MM.1S (cell line): ENCODE data around the gene TNIP1.
A peak's percentile ranks its signal among the peaks of the same experiment; 100 is the strongest.

Source experiments
- DNase-seq: peaks from one replicate; pipeline ENCODE4 v3.0.0-alpha.2; 2015
- H2AFZ ChIP-seq: fragments of 300-600 bp; sonication (generic); 2 replicates; pipeline ENCODE4 v1.6.0; 2016; ENCODE audit warnings: antibody characterized with exemption, low read length
- H3F3A ChIP-seq: fragments of 300-600 bp; sonication (generic); 2 replicates; pipeline ENCODE4 v1.6.1; 2016; ENCODE audit warnings: mild to moderate bottlenecking, antibody characterized with exemption, low read length, moderate library complexity, mixed read lengths; ENCODE audit not compliant: insufficient read depth
- H3K27ac ChIP-seq: fragments of 300-600 bp; sonication (generic); 2 replicates; pipeline ENCODE4 v1.5.1; 2016; ENCODE audit warnings: mild to moderate bottlenecking, low read length
- H3K27me3 ChIP-seq: fragments of 300-600 bp; sonication (generic); replicated peaks from 2 replicates; pipeline ENCODE4 v1.6.0; 2016; ENCODE audit warnings: low read length; ENCODE audit not compliant: insufficient read depth
- H3K36me3 ChIP-seq: fragments of 300-600 bp; sonication (generic); replicated peaks from 2 replicates; pipeline ENCODE4 v1.6.1; 2016; ENCODE audit warnings: mild to moderate bottlenecking, low read length, mixed read lengths; ENCODE audit not compliant: insufficient read depth
- H3K4me1 ChIP-seq: fragments of 300-600 bp; sonication (generic); 2 replicates; pipeline ENCODE4 v1.6.1; 2016; ENCODE audit warnings: low read length, mixed read lengths
- H3K4me2 ChIP-seq: fragments of 300-600 bp; sonication (generic); 2 replicates; pipeline ENCODE4 v1.6.0; 2016; ENCODE audit warnings: low read depth, low read length
- H3K4me3 ChIP-seq: fragments of 300-600 bp; sonication (generic); 2 replicates; pipeline ENCODE4 v1.5.1; 2016; ENCODE audit warnings: low read length, mixed read lengths
- H3K79me2 ChIP-seq: fragments of 300-600 bp; sonication (generic); 2 replicates; pipeline ENCODE4 v1.6.1; 2016; ENCODE audit warnings: mixed run types, low read length, mixed read lengths
- H3K9ac ChIP-seq: fragments of 300-600 bp; sonication (generic); 2 replicates; pipeline ENCODE4 v1.6.1; 2016; ENCODE audit warnings: low read length, mixed read lengths
- H3K9me2 ChIP-seq: fragments of 300-600 bp; sonication (generic); replicated peaks from 2 replicates; pipeline ENCODE4 v1.6.1; 2016; ENCODE audit warnings: mild to moderate bottlenecking, low read length, mixed read lengths; ENCODE audit not compliant: insufficient read depth
- H3K9me3 ChIP-seq: fragments of 300-600 bp; sonication (generic); replicated peaks from 2 replicates; pipeline ENCODE4 v1.6.1; 2016; ENCODE audit warnings: mild to moderate bottlenecking, low read length, mixed read lengths; ENCODE audit not compliant: insufficient read depth
- H4K20me1 ChIP-seq: fragments of 300-600 bp; sonication (generic); 2 replicates; pipeline ENCODE4 v1.6.1; 2016; ENCODE audit warnings: mild to moderate bottlenecking, low read length, moderate library complexity, mixed read lengths; ENCODE audit not compliant: insufficient read depth
- CTCF ChIP-seq: fragments of 300-600 bp; sonication (generic); IDR thresholded peaks from 2 replicates; pipeline ENCODE4 v1.5.1; 2016; ENCODE audit warnings: antibody characterized with exemption, low read length, mixed read lengths
- EZH2 ChIP-seq: fragments of 300-600 bp; sonication (generic); optimal IDR thresholded peaks from 2 replicates; pipeline ENCODE3; 2017; ENCODE audit warnings: low read depth, mild to moderate bottlenecking, antibody characterized with exemption, low read length, mixed read lengths
- EZH2phosphoT487 ChIP-seq: fragments of 300-600 bp; sonication (generic); IDR thresholded peaks from 2 replicates; pipeline ENCODE4 v1.6.1; 2018; ENCODE audit warnings: antibody characterized with exemption, low read length

Gene TNIP1

DNA sequence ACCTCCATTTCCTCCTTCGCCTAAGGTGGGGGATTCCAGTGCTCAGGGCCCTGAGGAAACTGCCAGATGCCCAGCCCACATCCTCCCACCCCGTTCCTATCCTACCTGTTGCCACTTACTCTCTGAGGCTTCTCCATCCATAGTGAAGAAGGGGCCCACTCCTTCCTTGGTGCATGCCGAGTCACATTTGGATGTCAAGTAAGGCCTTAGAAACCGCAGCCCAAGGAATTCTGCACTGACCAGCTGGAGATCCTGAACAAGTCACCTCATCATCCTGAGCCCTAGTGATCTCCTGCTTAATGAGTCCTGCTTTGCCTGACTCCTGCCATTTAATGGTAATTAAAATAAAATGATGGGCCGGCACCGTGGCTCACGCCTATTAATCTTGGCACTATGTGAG, 6.7 kb upstream of the TNIP1 start:
- peak overlapping the region; percentile 47; the same call in 1 of the 2 replicates for H3K9ac ChIP-seq
- peak overlapping the region; percentile 61; the same call in 1 of the 2 replicates for H2AFZ ChIP-seq

GRCh38 chr5:151086905-151087360, 6.1 kb upstream of the TNIP1 start:
- H3K4me3 ChIP-seq: peak overlapping the region; percentile 49
- H3K4me1 ChIP-seq: peaks cover 45% of the 10 kb centered on the region
- peaks cover 9% of the 10 kb centered on the region for H3K79me2 ChIP-seq
- H3K9ac ChIP-seq: peak overlapping the region; percentile 47
- H3K9me3 ChIP-seq: no peaks in the 10 kb centered on the region
- no peak overlapping the region for H3K27ac ChIP-seq
- no peaks in the 10 kb centered on the region for H4K20me1 ChIP-seq
- peaks cover 21% of the 10 kb centered on the region for H3F3A ChIP-seq
- peak; percentile 62 for DNase-seq
- no peaks in the 10 kb centered on the region for H3K27me3 ChIP-seq
- no peaks in the 10 kb centered on the region for H3K36me3 ChIP-seq
- H3K4me2 ChIP-seq: peak overlapping the region; percentile 78
- no peaks in the 10 kb centered on the region for H3K9me2 ChIP-seq
- no peak for TF ChIP-seq EZH2
- no peak for TF ChIP-seq CTCF
- TF ChIP-seq EZH2phosphoT487: no peak
- H2AFZ ChIP-seq: peak overlapping the region; percentile 61; the same call in 1 of the 2 replicates

More for the DNA sequence above, 6.7 kb upstream of the TNIP1 start:
- Histone ChIP-seq H3F3A (peaks cover 16% of the 10 kb centered on the region), H3K27me3 (no peaks in the 10 kb centered on the region), H3K4me1 (peaks cover 40% of the 10 kb centered on the region), H3K4me2 (peak overlapping the region; percentile 78; the same call in 1 of the 2 replicates), H3K27ac (no peak overlapping the region), H4K20me1 (no peaks in the 10 kb centered on the region), H3K4me3 (no peak overlapping the region), H3K9me2 (no peaks in the 10 kb centered on the region), H3K79me2 (peaks cover 4% of the 10 kb centered on the region), H3K36me3 (no peaks in the 10 kb centered on the region), H3K9me3 (no peaks in the 10 kb centered on the region)
- no peak for DNase-seq
- no peak for TF ChIP-seq EZH2phosphoT487

DNA sequence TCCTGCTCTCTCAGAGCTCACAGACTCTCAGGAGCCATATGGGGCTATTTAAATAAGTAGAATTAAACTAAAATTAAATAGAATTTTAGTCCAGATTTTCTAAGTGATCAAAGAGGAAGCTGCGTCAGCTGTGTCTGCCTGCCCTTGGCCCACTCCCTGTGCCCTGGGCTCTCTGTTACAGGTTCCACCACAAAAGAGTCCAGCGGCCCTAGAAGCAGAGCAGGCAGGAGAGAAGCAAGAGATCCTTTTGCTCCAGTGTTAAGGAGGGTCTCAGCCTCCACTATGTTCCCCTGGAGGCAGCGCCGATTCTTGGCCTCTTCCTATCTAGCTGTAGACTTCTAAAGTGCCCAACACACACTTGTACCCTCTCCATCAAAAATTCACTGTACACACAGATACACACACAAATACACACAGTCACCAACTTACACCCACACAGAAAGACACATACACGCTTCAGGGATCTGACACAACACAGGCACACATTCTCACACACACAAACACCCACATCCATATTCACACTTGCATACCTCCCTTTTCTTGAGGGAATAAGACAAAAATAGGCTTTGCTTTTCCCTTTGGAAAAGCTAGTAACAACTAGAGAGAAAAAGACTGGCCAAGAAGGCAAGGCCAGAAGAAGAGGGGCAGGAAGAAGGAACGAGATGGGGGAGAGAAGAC, 5.5 kb upstream of the TNIP1 start:
- Histone ChIP-seq H3K9me2 (no peaks in the 10 kb centered on the region), H3K27ac (no peak overlapping the region), H2AFZ (0 out of 2 replicates have a peak overlapping the region, but pooled peaks have one; percentile 61), H3K27me3 (no peaks in the 10 kb centered on the region), H3K4me2 (peak overlapping the region; percentile 78), H3K4me3 (peak overlapping the region; percentile 49), H3K79me2 (peaks cover 15% of the 10 kb centered on the region), H4K20me1 (no peaks in the 10 kb centered on the region), H3K4me1 (peaks cover 47% of the 10 kb centered on the region), H3K9me3 (no peaks in the 10 kb centered on the region), H3F3A (peaks cover 22% of the 10 kb centered on the region), H3K36me3 (no peaks in the 10 kb centered on the region), H3K9ac (peak overlapping the region; percentile 47)
- no peak for DNase-seq
- no peak for TF ChIP-seq EZH2
- no peak for TF ChIP-seq EZH2phosphoT487
- no peak for TF ChIP-seq CTCF

DNA sequence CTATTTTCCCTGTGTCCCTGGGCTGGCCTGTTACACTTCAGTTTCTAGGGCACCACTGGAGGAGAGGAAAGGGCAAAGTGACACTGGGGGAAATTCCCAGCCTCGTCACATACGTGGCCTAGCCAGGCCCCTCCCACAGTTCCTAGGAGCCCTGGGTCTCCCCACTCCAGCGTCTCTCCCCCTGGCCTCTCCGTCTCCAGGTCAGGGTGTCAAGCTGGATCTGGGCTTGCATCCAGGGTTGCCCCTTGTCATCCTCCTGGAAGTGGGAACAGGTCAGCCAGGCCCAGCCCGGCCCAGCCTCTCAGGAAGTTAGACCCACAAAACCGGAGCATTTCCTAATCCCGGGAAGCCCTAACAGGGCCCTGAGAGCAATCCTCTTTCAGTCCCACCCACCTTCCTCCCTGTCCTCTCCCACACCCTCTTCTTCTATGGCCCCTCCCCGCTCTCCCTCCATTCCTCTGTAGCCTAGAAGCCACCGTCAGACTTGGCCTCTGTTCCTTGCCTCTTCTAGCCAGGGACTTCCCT, 4.7 kb upstream of the TNIP1 start:
- H3K4me2 ChIP-seq: no peak overlapping the region; the same call in 1 of the 2 replicates
- H3K9me2 ChIP-seq: no peaks in the 10 kb centered on the region
- no peak overlapping the region for H3K9ac ChIP-seq
- H3K27ac ChIP-seq: no peak overlapping the region
- H3F3A ChIP-seq: peaks cover 24% of the 10 kb centered on the region
- no peak for TF ChIP-seq EZH2
- TF ChIP-seq CTCF: no peak
- no peak overlapping the region for H3K4me3 ChIP-seq
- H2AFZ ChIP-seq: no peak overlapping the region
- peaks cover 47% of the 10 kb centered on the region for H3K4me1 ChIP-seq
- DNase-seq: no peak
- H3K27me3 ChIP-seq: no peaks in the 10 kb centered on the region
- no peaks in the 10 kb centered on the region for H3K36me3 ChIP-seq
- no peaks in the 10 kb centered on the region for H3K9me3 ChIP-seq
- H4K20me1 ChIP-seq: no peaks in the 10 kb centered on the region
- peaks cover 21% of the 10 kb centered on the region for H3K79me2 ChIP-seq
